ENCODE data around the gene PWWP2A. TPM values are rescaled to one million over a fixed set of nuclear protein-coding genes. Genes with fewer than 3 reads are reported as not detected.

PWWP2A gene
- total and polyA plus RNA-seq, 10 of the 15 experiments (the other 5 are each of a cell fraction or from before 2014, with no cell fraction given): 5.7 to 26.1 (median 17.7) TPM

DNA sequence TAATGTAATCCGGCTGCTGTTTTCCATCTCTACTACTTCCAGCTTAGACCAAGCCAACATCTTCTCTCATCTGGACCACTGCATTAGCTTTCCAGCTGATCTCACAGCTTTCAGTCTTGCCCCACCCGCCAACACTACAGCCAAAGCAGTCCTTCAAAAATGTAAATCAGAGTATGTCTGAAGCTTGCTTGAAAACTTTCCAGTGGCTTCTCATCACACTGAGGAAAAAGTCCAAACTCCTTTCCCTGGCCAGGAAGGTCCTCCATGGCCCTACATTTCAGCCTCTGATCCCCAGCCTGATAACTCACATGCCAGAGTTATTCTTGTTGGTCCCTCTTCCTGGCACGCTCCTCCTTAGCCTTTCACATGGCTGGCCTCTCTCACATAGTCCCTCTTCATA, 71.8 kb downstream of the PWWP2A start:
- Histone ChIP-seq H3K4me3 (no peak overlapping the region), H3K79me2 (ENCODE audit: control insufficient read depth, insufficient read depth, low read length) (no peaks in the 10 kb centered on the region), H3K9me3 (replicated peaks; ENCODE audit: control insufficient read depth, insufficient read depth, low read length) (no peaks in the 10 kb centered on the region), H4K20me1 (ENCODE audit: control insufficient read depth, insufficient read depth) (no peaks in the 10 kb centered on the region), H3K9ac (ENCODE audit: control insufficient read depth, insufficient read depth, low read length) (no peak overlapping the region), H3K4me1 (ENCODE audit: control insufficient read depth, insufficient read depth, low read length) (no peaks in the 10 kb centered on the region), H2AFZ (ENCODE audit: control insufficient read depth, low read depth, low read length) (no peak overlapping the region), H3K36me3 (ENCODE audit: control insufficient read depth in 2 of 2, insufficient read depth in 2 of 2, low read length in 1 of 2) (peaks cover 5 to 13% of the 10 kb centered on the region in 2 experiments), H3K27ac (ENCODE audit: control insufficient read depth, insufficient read depth) (no peak overlapping the region), H3K4me2 (ENCODE audit: control insufficient read depth, insufficient read depth) (no peak overlapping the region), H3K27me3 (replicated peaks in 1 of 2; ENCODE audit: control insufficient read depth in 2 of 2, insufficient read depth in 2 of 2, low read length in 1 of 2) (no peaks in the 10 kb centered on the region)
- in situ Hi-C loops (cut with MboI) (no loop called here), intact Hi-C loops (cut with micrococcal nuclease; ENCODE audit: unreplicated experiment) (no loop called here)
- no peak for FAIRE-seq
- ChIA-PET CTCF (no interaction called here), SMC1A (ENCODE audit: uncharacterized antibody, unreplicated experiment) (interaction anchor here (1.8 kb wide), 1 partner anchor 25 kb away, joined by 5 read pairs; no protein-coding TSS in a partner anchor), RAD21 (ENCODE audit: unreplicated experiment) (no interaction called here), POLR2A (no interaction called here)
- no peak for TF ChIP-seq RAD51 (IDR thresholded peaks at IDR 0.05)
- no peak for TF ChIP-seq ZSCAN29 (IDR thresholded peaks at IDR 0.05)
- no peak for ATAC-seq
- DNase-seq (ENCODE audit: low read depth, low spot score): no peak
- BruUV-seq (replicated peaks): no TSS peak
- 97% methylated on average over 3 of the region's 3 CpGs for WGBS (ENCODE audit: insufficient coverage, insufficient replicate concordance, low lambda C conversion rate, missing lambda C conversion rate)

DNA sequence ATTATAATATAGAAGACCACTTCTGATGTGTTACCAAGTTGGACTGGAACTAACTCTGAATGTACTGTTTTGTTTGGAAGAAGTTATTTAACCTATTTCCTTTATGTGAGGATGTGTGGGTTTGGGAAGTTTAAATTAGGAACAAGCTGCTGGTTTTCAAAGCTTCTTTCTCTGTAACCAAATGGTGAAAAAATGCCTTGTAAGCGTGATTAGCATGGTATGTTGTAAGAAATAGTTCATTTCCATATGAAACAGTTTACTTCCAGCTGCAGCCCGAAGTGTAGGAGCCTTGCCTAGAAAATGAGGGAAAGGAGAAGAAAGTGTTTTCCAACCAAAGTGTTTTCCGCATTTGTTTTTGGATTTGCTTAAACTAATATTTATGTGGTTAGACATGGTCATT, 74.3 kb downstream of the PWWP2A start:
- Histone ChIP-seq H3K36me3 (ENCODE audit: control insufficient read depth in 2 of 2, insufficient read depth in 2 of 2, low read length in 1 of 2) (peaks cover 3% of the 10 kb centered on the region in 2 experiments; a peak in 3 of 4 replicates), H4K20me1 (ENCODE audit: control insufficient read depth, insufficient read depth) (no peaks in the 10 kb centered on the region), H3K4me3 (no peak overlapping the region), H3K27me3 (replicated peaks in 1 of 2; ENCODE audit: control insufficient read depth in 2 of 2, insufficient read depth in 2 of 2, low read length in 1 of 2) (no peaks in the 10 kb centered on the region), H3K9me3 (replicated peaks; ENCODE audit: control insufficient read depth, insufficient read depth, low read length) (no peaks in the 10 kb centered on the region), H3K4me2 (ENCODE audit: control insufficient read depth, insufficient read depth) (no peak overlapping the region), H3K79me2 (ENCODE audit: control insufficient read depth, insufficient read depth, low read length) (no peaks in the 10 kb centered on the region), H2AFZ (ENCODE audit: control insufficient read depth, low read depth, low read length) (no peak overlapping the region), H3K9ac (ENCODE audit: control insufficient read depth, insufficient read depth, low read length) (no peak overlapping the region), H3K27ac (ENCODE audit: control insufficient read depth, insufficient read depth) (no peak overlapping the region), H3K4me1 (ENCODE audit: control insufficient read depth, insufficient read depth, low read length) (no peaks in the 10 kb centered on the region)
- 98% methylated on average over 3 of the region's 3 CpGs for WGBS (ENCODE audit: insufficient coverage, insufficient replicate concordance, low lambda C conversion rate, missing lambda C conversion rate)
- no TSS peak for BruUV-seq (replicated peaks)
- TF ChIP-seq HCFC1 (IDR thresholded peaks at IDR 0.05; ENCODE audit: low read length) (no peak), CBX3 (IDR thresholded peaks at IDR 0.05; ENCODE audit: borderline replicate concordance, low read depth) (no peak)
- FAIRE-seq (no peak), DNase-seq (ENCODE audit: low read depth, low spot score) (no peak), ATAC-seq (no peak)
- ChIA-PET RAD21 (ENCODE audit: unreplicated experiment) (interaction anchor here (1.0 kb wide), 1 partner anchor 23 kb away, joined by 3 read pairs; no protein-coding TSS in a partner anchor), SMC1A (ENCODE audit: uncharacterized antibody, unreplicated experiment) (interaction anchor here (0.9 to 1.4 kb wide), 2 partner anchors 10 to 11 kb away, joined by 3 read pairs; no protein-coding TSS in a partner anchor), CTCF (interaction anchor here (0.9 to 1.2 kb wide), 3 partner anchors 8 to 36 kb away, joined by 3 to 4 read pairs (median 3); no protein-coding TSS in a partner anchor), POLR2A (no interaction called here)
- in situ Hi-C loops (cut with MboI) (no loop called here), intact Hi-C loops (cut with micrococcal nuclease; ENCODE audit: unreplicated experiment) (no loop called here)

Measured in GM12878 (cell line).